ENCODE results near the gene CCDC141.

The CCDC141 gene

DNA sequence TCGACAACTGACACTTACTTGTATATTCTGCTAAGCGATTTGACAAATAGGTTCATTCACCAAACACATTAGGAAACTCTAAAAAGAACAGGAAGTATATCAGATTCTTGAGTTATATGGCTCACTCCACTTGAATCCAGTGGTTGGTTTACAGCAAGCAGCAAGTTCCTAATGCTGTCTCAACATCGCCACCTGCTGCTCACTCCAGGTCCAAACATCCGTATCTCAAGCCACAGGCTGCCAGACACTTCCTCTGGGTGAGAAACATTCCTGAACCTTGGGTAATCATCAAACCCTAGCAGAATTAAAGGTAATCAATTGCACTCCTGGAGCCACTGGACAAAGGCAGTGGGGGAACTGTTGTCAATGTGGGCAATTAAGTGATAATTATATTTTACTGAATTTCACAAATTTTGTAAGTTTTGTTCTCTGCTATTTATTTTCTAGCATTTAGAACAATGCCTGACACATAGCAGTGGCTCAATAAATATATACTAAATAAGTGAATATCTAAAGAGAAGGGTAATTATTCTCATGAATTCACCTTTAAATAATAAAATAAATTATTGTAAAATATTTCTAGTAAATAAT lies 135.6 kb downstream of the CCDC141 start:
- H3K4me3 ChIP-seq (ENCODE audit: low read depth, low read length): no peak overlapping the region

DNA sequence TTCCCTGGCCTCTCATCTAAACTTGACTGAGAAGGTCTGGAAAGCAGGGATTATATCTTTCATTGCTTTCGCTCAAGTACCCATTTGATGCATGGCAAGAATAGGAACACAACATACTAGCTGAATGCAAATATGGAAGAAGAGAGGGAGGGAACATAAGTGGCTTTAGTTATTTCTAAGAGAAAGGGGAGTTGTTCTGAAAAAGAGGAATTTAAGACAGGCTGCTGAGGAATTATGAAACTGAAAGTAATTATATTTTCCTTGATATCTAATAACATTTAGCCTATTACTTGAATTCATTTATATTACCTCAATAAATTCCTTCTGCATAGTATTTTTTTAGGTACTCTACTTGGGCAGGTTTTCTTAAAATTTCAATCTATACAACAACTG lies 136.9 kb downstream of the CCDC141 start:
- H3K4me3 ChIP-seq (ENCODE audit: low read depth, low read length): no peak overlapping the region

DNA sequence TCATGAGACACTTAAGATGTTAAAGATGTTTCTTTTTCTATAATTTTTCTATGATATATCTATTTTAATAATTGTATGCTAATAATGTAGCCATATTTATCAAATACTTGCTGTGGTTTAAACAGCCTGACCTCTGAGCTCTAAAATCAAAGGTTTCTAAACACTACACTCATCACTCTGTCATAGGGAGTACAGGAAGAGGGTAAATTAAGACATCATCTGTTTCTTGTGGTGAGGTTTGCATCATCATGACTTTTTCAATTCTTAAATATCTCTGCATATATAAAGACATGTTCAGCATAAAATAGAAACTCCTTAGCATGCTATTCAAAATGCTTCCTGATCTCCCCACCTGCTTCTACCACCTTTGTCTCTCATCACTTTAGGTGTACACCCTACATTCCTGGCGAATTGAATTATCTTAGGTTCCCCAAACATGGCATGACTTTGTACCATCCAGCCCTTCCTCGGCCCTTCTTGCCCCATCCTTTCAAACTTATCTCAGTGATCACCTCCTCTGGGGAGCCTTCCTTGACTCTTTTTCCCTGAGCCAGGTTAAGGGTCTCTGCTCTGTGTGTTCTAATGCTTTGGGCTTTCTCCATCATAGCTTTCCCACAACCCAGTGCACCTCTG lies 137.4 kb downstream of the CCDC141 start:
- no peak overlapping the region for H3K4me3 ChIP-seq (ENCODE audit: low read depth, low read length)

DNA sequence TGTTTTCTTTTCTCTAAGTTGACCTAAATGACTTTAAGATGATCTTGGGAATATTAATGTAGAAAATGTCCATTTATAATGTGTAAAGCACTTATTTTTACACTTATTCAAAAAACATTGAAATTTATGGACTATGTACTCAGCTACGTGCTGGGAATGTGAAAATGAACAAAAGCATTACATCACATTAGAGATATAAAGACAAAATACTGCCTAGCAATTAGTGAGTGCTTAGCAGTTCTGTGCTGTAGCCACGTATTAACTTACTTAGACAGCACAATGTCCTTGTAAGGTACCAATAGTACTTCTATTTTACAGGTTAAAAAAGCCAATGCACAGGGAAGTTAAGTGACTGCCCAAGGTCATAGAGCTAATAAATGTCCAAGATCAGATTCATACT lies 138.9 kb downstream of the CCDC141 start:
- H3K4me3 ChIP-seq (ENCODE audit: low read depth, low read length): no peak overlapping the region

DNA sequence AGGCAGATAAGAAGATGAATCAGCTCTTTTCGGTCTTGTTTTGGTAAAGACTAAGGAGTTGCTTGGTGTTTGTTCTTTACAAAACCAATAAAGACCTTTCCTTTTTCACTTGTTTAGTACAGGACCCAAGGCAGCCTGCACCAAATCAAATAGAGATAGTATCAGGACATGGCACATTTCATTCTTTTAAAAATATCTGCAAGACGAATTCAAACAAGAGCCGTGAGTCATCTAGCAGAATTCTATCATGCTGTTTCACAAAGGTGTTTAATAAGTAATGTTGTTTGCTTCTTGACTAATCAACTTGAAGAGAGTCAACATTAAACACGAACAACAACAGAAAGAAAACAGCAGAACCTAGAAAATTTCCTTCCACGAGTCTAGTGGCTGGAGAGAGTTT lies 139.9 kb downstream of the CCDC141 start:
- H3K4me3 ChIP-seq (ENCODE audit: low read depth, low read length): no peak overlapping the region

DNA sequence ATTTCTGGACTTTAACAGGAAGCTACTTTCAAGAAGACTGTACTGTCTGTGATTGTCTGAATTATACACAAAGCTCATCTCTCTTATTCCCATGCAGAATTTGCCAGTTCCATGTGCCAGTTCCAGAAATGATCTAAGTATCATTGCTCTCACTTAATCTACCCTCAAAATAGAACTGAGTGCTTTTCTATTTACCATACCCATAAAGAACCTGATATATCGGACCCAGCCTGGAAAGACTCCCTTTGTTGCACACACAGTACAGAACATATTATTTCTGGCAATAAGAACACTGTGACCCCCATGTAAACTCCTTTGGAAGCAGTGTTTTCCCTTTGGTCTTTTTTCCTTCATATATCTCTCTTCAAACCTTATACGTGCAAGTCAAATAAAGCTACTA lies 140.4 kb downstream of the CCDC141 start:
- no peak overlapping the region for H3K4me3 ChIP-seq (ENCODE audit: low read depth, low read length)

DNA sequence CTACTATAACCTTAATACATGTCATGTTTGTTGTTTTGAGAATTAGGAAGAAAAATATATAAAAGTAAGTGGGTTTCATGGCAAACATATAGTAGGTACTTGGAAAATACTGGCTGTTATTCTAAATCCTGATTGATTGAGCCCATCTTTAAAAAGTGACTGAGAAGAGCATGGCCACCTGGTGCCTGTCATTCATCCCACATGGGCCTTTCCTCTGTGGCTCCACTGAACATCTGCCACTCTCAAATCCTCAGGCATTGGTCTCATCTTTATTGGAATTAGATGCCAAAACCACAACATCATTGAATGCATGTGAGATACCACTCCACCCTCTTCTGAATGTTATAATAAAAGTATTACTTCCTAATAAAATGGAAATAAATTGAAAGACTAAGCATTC lies 141.1 kb downstream of the CCDC141 start:
- H3K4me3 ChIP-seq (ENCODE audit: low read depth, low read length): no peak overlapping the region

DNA sequence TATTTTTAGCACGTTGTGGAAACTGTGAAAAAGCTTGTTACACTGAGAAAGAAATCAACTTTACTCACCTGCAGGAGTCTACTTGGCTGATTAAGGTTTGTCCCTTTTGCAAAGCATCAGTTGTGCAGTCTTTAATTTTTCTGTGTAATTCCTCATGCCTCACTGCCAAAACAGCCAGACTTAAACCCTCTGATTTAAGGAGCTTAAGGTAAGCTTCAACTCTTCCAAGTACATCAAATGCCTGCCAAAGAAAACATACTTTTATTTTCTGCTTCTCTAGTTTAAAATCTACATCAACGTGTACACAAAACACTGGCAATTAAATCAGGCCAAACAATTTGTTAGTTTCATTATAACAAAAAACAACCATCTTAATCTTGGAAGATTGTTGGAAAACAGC lies 144.7 kb downstream of the CCDC141 start:
- H3K4me3 ChIP-seq (ENCODE audit: low read depth, low read length): no peak overlapping the region

DNA sequence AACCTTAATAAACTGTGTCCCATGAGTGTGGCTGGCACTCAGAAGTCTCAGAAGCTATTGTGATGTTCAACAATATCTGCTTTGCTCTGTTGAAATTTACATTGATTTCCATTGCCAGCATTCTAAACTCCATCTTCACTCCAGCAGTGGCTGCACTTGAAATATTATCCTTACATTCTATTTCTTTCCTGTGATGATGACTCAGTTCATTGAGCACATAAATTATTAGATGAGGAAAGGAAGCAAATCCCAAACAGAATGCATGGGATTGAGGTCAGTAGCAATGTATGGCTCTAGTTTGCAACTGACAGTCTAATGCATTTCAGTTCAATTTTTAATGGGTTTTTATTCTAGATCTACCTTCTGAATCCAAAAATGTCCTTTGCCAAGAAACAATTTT lies 150.3 kb downstream of the CCDC141 start:
- H3K4me3 ChIP-seq (ENCODE audit: low read depth, low read length): no peak overlapping the region

DNA sequence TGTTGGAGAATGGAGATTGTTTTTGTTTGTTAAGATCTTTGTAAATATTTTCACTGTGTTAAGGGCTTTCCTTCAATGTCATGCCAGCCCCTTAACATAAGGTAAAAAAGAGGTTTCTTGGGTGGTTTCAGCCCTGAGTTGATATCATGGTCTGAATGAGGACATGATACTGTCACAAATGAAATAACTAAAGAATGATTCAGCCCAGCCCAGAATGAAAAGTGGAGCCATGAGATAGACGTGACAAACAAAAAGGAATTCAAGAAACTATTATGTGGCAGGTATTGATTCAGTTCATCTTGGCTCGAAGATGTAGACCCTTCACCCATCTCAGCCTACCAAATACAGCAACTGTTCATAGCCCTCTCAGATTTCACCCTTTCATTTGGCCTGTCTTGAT lies 154.1 kb downstream of the CCDC141 start:
- H3K4me3 ChIP-seq (ENCODE audit: low read depth, low read length): no peak overlapping the region

DNA sequence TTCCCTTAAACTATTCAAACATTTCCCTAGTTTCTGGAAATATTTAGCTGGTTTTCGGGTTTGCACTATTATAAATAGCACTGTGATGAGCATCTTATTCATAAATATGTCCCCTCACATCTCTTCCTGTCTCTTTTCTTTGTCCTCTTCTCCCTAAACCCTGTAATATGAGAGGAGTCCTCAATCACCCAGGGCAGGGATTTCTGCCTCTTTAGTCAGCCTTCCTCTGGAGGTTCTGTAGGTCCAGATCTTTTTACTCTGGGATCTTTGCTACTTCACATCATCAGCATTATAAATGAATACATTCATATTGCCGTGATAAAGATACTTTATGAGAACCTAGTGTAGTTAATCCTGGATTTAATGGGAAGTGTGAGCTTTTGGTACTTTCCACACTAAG lies 154.8 kb downstream of the CCDC141 start:
- H3K4me3 ChIP-seq (ENCODE audit: low read depth, low read length): no peak overlapping the region

DNA sequence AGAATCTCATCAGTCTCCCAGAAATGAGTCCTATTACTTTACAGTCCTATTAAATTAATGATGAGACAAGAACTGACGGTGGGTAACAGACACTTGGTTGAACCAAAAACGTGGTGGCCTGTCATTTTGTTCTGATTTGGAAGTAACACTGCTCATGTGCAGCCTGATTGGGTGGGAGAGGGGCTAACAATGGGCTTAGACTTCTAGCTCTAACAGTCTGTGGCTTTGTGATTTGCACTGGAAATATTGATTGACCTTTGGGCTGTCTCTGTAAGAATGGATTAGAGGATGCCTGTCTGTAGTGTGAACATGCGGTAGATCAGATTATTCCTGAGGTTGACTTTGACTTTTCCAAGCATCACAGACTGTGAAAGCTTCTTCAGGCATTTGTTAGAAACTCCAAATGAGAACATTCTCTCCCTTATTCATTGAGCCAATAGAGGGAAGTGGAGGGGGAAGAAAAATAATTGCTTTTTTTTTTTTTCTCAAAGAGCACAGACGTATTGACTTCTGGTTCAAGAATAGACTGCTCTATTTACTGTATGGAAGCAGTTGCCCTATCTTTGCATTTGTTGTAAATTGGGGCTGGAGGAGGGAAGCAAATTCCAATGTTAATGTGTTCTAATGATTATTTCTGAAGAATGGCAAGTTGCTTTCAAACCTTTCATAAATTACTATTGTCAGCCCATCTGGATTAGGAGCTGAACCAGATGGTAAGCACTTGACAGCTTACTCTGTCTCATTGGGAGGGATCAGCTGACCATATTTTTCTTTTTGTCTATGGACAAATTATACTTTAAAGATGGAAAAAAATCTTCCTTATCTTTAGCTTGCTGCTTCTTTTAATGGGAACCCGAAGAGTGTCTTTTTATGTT lies 156.9 kb downstream of the CCDC141 start:
- no peak overlapping the region for H3K4me3 ChIP-seq (ENCODE audit: low read depth, low read length)

DNA sequence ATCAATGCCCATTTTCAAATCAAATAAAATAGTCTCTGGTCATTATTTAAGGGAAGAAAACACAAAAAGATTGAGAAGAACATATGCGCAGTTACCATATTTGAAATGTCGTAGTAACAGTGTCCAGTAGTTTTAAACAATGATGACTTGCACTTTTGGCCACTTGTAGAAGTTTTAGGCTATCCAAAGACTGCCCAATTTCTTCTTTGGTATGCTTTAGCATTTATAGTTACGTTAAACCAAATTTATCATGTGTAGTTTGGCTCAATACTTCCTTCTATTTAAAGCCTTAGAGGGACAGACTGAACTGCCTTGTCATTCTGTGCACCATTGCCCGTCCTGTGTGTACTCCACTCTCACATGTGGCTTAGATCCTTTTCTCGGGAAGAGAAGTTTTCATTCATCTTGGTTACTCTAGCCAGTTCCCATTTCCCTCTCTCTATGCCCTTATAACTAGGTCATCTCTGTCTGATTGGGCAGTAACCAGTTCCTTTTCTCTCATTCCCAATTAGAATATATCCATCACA lies 157.9 kb downstream of the CCDC141 start:
- no peak overlapping the region for H3K4me3 ChIP-seq (ENCODE audit: low read depth, low read length)

DNA sequence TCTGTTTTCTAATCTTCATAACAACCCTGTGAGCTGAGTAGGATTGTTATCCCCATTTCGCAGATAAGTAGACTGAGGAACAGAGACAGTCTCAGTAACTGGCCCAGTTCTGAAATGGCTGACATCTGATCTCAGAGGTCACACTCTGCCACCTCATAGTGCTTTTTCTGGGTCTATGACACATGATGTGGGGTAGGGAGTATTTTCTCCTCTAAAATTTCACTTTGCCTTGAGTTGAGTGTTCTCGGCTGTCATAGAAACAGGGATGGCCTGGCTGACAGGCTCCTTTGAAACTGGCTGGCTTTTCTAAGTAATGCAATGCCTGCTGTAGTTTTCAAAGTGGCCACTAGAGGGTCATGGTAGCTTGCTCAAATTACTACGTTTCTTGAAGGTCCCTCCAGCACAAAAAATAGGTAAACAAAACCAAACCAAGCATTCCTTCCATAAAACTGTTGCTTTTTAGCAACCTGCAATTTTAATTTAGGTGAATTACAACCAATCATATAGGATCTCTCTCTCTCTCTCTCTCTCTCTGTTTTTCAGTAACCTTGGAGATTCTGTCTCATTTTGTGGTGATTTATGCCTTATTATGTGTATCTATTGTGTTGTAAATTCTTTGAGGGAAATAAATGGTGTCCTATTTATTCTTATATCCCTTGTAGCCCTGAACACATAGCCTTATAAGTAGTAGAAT lies 158.5 kb downstream of the CCDC141 start:
- H3K4me3 ChIP-seq (ENCODE audit: low read depth, low read length): no peak overlapping the region

DNA sequence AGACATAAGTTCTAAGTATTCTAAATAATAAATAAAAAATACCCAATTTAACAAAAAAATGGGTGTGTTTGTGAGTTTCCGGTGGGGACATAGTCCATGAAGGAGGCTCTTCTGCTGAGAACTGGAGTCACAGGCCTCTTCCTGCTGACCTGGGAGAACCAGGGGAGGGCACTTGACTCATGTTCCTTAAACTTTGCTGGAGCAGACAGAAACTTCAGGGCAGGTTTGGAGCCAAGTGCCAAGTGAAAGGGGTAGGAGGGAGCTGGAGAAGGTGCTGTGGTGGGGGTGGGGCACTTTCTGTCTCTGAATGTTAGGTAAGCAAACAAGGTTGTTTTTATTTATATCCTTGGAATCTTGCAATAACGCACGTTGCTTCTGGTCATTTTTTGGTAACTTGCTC lies 163.9 kb downstream of the CCDC141 start:
- H3K4me3 ChIP-seq (ENCODE audit: low read depth, low read length): no peak overlapping the region

DNA sequence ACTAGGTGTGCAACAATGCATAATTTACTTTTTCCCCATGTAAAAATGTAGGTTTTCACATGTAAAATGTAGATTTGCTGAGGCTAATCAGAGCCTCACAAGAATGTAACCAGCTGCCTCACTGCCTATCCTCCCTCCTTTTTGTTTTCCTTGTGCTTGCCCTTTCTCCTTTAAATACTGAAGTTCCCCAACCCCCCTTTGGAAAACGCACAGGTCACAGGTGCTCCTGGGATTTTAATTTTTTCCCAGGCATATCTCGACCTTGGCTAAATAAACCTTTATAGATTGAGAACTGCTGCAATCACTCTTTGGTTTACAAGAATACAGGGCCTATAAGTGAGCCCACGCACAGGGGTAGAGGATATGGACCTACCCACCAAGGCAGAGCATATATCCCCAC lies 165.5 kb downstream of the CCDC141 start:
- H3K4me3 ChIP-seq (ENCODE audit: low read depth, low read length): no peak overlapping the region

DNA sequence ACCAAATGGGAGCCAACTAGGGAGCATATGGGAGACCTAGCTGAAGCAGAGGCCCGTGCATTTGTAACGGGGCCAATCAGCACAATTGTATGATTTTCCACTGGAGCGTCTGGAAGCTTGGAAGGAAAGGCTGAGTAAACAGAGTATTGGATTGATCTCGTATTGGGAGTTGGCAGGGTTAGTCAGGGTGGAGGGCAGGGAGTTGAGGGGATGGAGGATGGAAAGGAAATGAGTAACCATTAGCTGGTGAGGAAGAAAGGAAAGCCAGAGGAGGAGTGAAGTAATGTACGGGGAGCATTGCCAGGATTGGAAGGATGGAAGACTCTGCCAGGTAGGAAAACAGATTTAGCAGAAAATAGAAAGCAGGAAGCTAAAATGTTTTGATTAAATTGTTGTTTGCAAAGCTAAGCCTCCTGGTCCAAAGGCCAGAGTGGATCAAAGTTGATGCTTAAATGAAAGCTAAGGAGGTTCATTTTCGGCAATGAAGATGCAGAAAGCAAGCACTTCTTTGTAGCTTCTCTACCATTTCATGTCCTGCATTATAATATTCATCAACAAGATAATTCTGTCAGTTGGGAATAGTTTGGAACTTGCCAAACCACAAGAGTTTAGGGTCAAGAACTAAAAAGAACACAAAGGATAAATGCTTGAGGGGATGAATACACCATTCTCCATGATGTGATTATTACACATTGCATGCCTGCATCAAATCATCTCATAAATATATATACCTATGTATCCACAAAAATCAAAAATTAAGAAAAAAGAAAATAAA lies 167.1 kb downstream of the CCDC141 start:
- H3K4me3 ChIP-seq (ENCODE audit: low read depth, low read length): no peak overlapping the region

DNA sequence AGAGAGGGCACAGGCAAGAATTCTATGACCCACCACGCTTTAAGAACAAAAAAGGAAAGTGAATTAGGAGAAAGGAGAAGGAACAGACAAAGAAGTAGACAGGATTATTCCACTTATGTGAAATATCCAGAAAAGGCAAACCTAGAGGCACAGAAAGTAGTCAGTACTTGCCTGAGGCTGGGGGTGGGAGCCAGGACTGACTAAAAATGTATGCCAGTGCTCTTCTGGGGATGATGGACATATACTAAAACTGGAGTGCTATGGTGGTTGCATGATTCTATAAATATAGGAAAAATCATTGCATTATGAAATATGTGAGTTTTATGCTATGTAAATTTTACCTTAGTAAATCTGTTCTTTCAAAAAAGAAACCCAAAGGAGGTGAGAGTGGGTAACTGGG lies 168.9 kb downstream of the CCDC141 start:
- no peak overlapping the region for H3K4me3 ChIP-seq (ENCODE audit: low read depth, low read length)

DNA sequence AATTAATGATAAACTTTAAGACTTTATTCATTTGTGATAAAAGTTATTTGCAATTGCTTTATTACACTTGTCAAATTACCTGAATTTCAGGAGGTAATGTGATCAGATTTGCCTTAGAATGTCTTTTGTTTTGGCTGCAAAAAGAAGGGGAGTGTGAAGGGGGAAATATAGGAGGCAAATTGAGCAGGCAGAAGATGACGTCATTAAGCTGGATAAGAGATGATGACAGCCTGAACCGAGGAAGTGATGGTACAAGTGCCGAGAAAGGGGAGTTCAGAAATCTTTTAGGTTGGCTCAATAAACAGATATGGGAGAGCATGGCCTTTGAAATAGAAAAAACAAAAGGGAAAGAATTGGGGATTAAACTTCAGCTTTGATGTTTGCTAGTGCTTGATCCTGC lies 169.7 kb downstream of the CCDC141 start:
- H3K4me3 ChIP-seq (ENCODE audit: low read depth, low read length): no peak overlapping the region

DNA sequence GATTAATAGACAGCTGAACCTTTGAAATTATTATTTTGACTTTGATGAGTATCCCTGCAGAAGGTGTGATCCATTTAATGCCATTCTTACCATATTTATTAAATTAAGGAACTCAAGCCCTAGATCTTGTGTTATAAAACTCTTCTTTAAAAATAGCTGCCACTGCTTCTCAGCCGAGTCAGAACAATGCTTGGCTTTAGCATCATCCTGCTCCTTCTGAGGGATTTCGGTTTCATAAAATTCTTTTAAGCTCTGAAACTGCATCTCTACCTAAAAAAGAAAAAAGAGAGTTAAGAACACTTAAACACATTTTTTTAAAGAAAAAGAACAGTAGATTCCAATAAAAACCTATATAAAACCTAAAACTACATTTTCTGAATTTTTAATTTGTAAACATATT lies 172.1 kb downstream of the CCDC141 start:
- H3K4me3 ChIP-seq (ENCODE audit: low read depth, low read length): no peak overlapping the region
